Activated CD4-positive, alpha-beta T cell treated with anti-CD3 and anti-CD28 coated beads for 24 hours (primary cell): Measurements from ENCODE around the gene ADAM12.

Experiments
- DNase-seq, 2 donors: peaks; one replicate each; pipeline ENCODE4 v3.0.0-alpha.2; 2020; ENCODE audit warnings: low read depth in 2 of 2

The ADAM12 gene

DNA sequence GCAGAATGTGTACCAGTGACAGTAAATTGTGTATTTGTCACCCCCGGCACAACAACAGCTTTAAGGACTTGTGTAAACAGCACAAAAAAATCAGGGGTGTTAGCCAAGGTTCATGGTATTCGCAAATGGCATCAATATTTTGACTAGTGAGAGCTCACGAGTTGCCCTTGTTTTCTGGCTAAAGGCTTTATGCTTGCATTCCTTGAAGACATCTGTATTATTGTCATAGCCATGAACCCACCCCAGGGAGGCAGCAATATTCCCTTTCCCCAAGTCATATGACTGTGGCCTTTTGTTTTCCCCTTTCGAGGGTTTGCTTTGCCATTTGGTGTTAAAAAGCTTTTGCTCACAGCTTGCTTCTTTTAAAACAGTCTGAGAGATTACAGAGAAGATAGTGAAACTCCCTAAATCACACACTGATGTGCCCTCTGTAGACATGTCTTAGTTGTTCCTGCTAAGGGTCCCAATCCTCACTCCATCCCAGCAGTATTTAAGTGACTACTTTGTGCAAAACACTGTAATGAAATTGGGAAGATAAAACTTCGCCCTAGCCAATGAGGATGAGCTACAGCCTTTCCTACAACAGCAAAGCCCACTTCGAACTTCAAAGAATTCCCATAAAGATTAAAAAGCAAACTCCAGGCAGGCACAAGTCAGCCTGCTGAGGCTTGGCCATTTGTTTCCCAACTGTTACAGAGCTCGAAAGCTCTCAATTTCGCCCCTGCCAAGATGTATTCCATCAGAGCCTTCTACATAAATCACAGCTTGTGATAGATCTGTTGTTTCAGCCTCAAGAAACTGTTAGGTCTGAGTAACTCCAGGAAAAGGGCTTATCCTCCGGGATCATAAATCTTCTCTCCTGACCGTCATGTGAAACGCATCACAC is 172.3 kb downstream of the ADAM12 start:
- DNase-seq: no peak

DNA sequence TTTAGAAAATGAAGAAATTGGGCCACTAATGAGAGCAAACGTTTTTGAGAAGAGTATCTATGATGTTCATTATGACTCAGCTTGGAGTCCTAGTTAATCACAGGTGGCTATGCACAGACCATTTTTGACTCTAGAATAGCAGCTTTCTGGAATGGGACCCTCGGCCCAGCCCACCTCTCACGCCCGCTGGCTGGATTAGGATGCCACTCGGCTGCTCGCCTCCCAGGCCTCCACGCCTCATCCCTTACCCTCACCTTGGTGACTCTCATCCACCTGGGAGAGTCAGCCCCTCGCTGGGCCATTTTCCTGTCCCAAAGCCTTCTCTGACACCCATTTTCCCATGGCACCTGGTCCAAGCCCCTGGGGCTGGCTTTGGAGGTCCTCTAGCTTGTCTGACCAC is 173.6 kb downstream of the ADAM12 start:
- DNase-seq: no peak

- no peak for DNase-seq
These were observed 174.3 kb downstream of the ADAM12 start for GRCh38 chr10:126214021-126214420.

GRCh38 chr10:126212738-126213137 is 175.5 kb downstream of the ADAM12 start:
- no peak for DNase-seq

DNA sequence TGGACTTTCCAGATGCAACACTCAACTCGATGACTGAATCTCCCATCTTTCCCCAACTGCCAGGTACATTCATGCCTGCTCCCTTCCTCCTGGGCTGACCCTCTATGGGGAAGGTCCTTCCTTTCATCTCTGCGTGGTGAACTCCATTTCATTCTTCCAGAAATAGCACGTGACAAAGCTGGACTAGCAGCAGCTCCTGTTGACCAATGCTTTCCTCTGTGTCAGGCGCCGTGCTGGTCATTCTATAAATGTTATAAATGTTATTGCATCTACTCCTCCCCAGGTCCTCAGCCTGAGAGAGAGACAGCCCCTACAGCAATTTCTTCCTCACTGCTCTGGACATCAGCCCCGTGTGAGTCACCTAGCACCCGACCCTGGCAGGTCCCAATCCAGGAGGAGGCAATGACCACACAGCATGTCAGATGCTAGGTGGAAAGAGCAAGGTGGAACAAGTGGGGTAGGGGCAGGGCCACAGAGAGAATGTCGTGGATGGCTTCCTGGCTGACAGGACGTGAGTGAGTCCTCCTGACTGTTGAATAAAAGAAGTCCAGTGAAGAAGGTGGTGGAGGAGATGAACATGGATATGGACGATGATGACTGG is 178.1 kb downstream of the ADAM12 start:
- DNase-seq: no peak

- no peak for DNase-seq
These were observed 178.8 kb downstream of the ADAM12 start for GRCh38 chr10:126209451-126209850.

DNA sequence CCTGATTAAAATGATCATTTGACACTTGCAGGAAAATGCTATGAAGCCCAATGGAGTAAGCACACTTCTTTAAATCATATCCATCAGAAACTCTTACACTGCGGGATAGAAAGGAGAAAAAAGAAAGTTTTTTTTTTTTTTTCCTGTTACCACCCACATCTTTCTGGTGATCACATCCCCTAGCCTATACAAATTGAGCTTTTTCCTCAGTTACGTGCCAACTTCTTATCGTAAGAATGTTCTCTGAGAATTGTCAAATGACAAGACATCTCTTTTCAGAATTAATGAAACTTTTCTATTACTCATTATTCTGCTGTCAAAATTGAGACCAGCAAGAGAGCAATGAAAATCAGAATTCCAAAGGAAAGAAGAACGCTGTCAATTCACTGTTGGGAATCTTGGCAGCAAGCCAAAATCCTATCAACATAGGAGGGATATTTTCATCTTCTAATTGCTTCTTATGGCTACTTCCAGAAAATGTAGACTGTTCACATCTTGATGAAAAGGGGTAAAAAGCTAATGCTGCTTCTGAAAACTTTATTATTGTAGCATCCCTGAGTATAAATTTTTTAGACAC is 179.5 kb downstream of the ADAM12 start:
- DNase-seq: no peak

DNA sequence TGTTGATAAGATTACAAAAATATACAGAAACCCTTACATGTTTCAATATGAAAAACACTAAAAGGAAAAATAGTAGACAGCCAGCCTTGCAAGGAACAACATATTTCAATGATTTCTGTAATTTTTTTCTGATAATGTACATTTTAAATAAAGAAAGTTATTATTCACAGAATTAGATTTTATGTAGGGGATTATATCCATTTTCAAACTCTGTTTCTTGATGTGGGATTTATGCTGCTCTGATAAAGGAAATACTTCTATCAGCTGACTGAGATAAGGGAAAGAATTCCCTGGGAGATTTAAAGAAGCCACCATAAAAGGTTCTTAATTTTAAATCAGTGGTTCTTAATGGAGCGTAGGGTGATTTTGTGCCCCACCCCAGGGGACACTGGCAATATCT is 180.4 kb downstream of the ADAM12 start:
- DNase-seq: no peak

GRCh38 chr10:126207313-126207771 is 180.9 kb downstream of the ADAM12 start:
- DNase-seq: no peak

GRCh38 chr10:126205486-126206205 is 182.6 kb downstream of the ADAM12 start:
- no peak for DNase-seq

DNA sequence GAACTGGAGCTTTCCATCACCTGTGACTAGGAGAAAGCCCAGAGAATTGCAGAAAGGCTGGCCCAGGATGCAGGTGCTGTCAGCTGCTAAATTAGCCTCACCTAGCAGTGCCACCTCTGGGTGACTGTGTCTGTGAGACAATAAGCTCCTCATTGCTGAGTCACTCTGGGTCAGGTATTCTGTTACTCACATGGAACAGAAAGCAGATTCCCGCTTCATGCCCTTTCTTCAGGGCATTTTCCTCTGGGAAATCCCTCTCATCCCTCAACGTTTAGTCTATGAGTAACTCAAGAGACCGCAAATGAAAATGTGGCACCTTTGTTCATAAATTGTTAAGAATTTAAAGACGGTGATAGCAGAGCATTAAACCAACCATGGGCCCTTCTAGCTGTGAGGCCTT is 184.0 kb downstream of the ADAM12 start:
- no peak for DNase-seq

DNA sequence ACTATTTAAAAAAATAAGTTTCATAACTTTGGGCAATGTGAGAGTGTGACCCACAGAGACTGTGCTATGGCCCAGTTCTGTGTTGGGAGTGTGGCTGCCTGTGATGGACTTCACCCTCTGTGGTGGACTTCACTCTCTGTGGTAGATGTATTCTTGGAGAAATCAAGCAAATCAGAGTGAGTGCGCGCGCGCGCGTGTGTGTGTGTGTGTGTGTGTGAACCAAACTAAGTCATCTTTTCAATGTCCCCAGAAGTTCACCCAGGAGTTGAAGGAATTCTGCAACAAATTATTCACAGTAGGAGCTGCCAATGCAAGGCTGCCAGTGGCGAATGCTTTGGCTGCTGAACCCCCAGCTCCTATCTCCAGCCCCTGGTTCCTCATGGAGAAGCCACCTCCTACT is 184.5 kb downstream of the ADAM12 start:
- DNase-seq: no peak

DNA sequence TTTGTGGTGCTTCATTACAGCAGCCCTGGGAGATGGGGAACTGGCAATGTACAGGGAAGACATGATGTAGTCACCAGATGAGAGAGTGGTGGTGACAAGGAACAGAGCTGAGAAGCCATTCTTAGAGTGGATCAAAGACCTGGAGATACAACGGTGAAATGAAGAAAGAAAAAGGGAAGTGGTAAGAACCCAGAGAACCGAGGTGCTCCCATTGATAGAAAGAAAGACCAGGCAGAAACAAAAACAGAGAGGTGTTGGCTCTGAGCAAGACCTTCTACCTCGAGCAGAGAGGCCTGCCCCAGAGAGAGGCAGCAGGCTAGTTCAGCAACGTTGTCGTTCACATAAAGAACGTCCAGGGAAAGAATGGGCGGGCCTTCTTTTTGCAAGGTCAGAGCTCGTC is 186.7 kb downstream of the ADAM12 start:
- DNase-seq: no peak

- no peak for DNase-seq
These were observed 188.9 kb downstream of the ADAM12 start for GRCh38 chr10:126199221-126199998.

DNA sequence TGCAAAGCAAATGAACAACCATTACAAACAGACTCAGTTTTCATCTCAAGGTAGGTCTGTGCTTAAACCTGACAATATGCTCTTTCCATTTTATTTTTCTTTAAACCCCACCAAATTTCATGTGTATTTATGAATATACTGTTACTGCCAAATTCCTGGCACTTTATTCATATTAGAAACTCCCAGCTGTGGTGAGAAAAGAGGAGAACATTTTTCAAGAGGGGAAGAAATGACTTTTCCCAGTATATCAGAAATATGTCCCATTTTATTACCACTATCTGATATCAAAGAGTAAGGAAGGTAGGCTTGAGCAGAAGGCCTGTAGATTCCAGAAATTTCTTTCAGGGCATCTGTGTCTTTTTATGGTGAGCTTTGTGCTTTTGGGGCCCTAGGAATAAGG is 189.6 kb downstream of the ADAM12 start:
- DNase-seq: no peak

GRCh38 chr10:126197036-126197543 is 191.2 kb downstream of the ADAM12 start:
- no peak for DNase-seq

DNA sequence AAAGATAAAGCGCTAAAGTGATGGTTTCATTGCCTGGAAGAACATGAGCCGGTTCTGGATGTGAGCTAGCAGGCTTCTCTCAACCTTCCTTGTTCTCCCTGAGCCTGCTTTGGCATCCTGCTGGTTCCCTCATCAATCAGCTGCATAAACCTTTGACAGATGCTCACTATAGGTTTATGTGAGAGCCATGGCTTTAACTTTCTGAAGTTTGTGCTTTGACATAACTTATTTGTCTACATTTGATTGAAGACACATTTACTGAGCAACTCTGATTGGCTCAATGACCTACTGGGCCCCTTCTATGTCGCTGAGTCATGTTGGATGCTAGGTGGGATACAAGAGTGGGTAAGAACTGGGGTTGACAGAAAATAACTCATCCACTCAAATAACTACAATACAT is 192.0 kb downstream of the ADAM12 start:
- no peak for DNase-seq

- no peak for DNase-seq
These were observed 197.1 kb downstream of the ADAM12 start for GRCh38 chr10:126191192-126191591.

DNA sequence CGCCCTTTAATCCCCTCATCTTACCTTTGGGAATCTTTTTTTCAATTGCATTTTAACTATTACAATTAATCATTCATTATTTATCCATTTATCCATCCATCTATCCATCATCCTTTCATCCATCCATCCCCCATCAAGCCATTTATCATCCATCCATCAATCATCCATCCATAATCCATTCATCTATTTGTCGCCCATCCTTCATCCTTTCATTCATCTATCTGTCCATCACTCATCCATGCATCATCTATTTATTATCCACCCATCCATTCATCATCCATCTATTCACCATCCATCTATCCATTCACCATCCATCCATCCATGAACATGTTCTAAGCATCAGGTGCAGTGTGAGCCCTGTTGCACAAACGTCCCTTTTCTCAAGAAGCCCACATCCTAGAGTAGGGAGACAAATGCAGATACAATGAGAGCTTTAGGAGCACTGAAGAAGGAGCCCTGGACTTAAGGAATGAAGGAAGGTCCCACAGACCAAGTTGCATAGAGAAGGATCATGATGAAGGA is 199.5 kb downstream of the ADAM12 start:
- no peak for DNase-seq

- DNase-seq: no peak
These were observed 200.9 kb downstream of the ADAM12 start for GRCh38 chr10:126187399-126187798.

DNA sequence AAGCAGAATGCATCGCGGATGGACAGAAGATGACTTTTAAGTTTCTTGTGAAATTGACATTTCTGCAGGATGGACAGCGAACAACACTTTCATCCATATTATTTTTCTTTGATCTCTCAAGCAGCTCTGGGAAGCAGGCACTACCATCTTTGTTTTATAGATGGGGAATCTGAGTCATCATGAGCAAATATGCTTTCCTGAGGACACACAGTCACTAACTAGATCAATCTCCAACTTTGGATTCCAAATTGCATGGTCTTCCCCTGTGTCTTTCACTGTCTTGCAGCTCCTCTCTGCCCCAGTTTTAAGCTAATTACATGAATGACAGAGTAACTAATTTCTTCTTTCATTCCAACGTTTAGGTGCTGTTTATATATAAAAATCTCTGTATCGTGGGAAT is 201.5 kb downstream of the ADAM12 start:
- DNase-seq: no peak
